Erythroblast (primary cell): ENCODE data around the gene GFOD1.

ENCODE experiments used
- GATA1 ChIP-seq: IDR thresholded peaks from 2 replicates; pipeline ENCODE4 v1.6.1; 2011; ENCODE audit warnings: low read depth, mild to moderate bottlenecking, control low read depth, low read length, moderate library complexity
- POLR2A ChIP-seq: IDR thresholded peaks from 2 replicates; pipeline ENCODE4 v1.6.1; 2011; ENCODE audit warnings: mild to moderate bottlenecking, low read length

DNA sequence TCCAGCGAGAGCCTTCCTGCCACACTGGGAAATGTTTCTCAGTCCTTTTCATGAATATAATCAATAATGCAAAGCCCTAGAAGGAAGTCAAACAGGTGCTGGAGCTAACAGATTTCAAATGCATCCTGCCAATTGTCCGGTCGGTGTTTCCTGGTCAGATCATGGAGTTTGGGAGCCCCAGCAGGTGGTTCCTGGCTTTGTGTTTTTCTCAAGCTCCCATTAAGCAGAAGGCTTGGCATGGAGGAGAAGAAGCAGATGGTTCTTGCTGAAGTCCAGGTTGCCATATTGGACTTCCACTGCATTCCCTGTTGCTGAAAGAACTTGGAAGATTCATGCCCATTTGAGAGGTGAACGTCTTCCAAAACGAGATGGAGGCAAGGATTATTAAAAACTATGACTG, 68.6 kb downstream of the GFOD1 start:
- no peak for TF ChIP-seq POLR2A
- no peak for TF ChIP-seq GATA1
